Suprapubic skin (tissue), 4 donors: ENCODE results near the gene RASSF4. TPM values are rescaled to one million over a fixed set of nuclear protein-coding genes. Genes with fewer than 3 reads are reported as not detected.

Source experiments
- DNase-seq, 2 donors: peaks; one replicate each; pipeline ENCODE4 v3.0.0-alpha.2; 2019; ENCODE audit warnings: low spot score in 2 of 2
- H3K27ac ChIP-seq: fragments of 200-600 bp; sonication (generic); one replicate; pipeline ENCODE4 v1.5.1; 2019
- H3K27me3 ChIP-seq: fragments of 200-600 bp; sonication (generic); one replicate; pipeline ENCODE4 v1.5.1; 2019
- H3K36me3 ChIP-seq: fragments of 200-600 bp; sonication (generic); one replicate; pipeline ENCODE4 v1.5.1; 2019
- H3K4me1 ChIP-seq: fragments of 200-600 bp; sonication (generic); one replicate; pipeline ENCODE4 v1.5.1; 2019
- H3K4me3 ChIP-seq: fragments of 200-600 bp; sonication (generic); one replicate; pipeline ENCODE4 v1.5.1; 2019; ENCODE audit warnings: mild to moderate bottlenecking
- H3K9me3 ChIP-seq: fragments of 200-600 bp; sonication (generic); one replicate; pipeline ENCODE4 v1.5.1; 2019
- EP300 ChIP-seq: sonication (generic); formaldehyde crosslinking; IDR thresholded peaks from one replicate; pipeline ENCODE4 v1.6.1; 2017; ENCODE audit warnings: antibody characterized with exemption
- POLR2A ChIP-seq, 2 donors: fragments of 450-650 bp; IDR thresholded peaks; one replicate each; pipeline ENCODE4 v1.6.1; 2017; ENCODE audit warnings: antibody characterized with exemption in 2 of 2, mild to moderate bottlenecking in 2 of 2, moderate library complexity in 2 of 2
- POLR2AphosphoS5 ChIP-seq, 3 donors: sonication (generic); formaldehyde crosslinking; IDR thresholded peaks; one replicate each; pipeline ENCODE4 v1.6.1; 2017; ENCODE audit warnings: antibody characterized with exemption in 3 of 3
- WGBS: methylation state at CpG from one replicate; pipeline ENCODE4 v1.1.5; 2018; 5-methylcytosine and 5-hydroxymethylcytosine counted together
- total RNA-seq, 4 donors: library from RNA; depleted of rRNA; stranded (reverse); fragments of >200 nt; gene quantifications; one replicate each; pipeline ENCODE4 v1.1.0, GENCODE V29; 2016
- TF ChIP-seq, protein P1 (sequence below), 2 donors: fragments of 200-600 bp in 1 of 2; fragments of 450-650 bp in 1 of 2; sonication (generic) in 1 of 2; IDR thresholded peaks; one replicate each; pipeline ENCODE4 v1.5.1; 2016 to 2019; ENCODE audit warnings: antibody characterized with exemption in 2 of 2, mild to moderate bottlenecking in 1 of 2, moderate library complexity in 1 of 2

The RASSF4 gene
- total RNA-seq, 4 donors from 2014 or later = 4.4 to 23.3 (median 12.9) TPM

DNA sequence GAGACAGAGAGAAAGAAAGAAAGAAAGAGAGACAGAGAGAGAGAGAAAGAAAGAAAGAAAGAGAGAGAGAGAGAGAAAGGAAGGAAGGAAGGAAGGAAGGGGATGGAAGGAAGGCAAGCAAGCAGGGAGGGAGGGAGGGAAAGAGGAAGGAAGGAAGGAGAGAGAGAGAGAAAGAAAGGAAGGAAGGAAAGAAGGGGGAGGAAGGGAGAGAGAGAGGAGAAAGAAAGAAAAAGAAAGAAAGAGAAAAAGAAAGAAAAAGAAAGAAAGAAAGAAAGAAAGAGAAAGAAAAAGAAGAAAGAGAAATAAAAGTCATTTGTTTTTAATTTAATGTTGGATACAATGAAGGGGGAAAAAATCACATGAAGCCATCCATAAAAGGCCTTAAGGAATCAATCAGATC, 4.6 kb upstream of the RASSF4 start:
- no peak for DNase-seq
- no peaks in the 10 kb centered on the region for H3K9me3 ChIP-seq
- TF ChIP-seq, protein P1, sequence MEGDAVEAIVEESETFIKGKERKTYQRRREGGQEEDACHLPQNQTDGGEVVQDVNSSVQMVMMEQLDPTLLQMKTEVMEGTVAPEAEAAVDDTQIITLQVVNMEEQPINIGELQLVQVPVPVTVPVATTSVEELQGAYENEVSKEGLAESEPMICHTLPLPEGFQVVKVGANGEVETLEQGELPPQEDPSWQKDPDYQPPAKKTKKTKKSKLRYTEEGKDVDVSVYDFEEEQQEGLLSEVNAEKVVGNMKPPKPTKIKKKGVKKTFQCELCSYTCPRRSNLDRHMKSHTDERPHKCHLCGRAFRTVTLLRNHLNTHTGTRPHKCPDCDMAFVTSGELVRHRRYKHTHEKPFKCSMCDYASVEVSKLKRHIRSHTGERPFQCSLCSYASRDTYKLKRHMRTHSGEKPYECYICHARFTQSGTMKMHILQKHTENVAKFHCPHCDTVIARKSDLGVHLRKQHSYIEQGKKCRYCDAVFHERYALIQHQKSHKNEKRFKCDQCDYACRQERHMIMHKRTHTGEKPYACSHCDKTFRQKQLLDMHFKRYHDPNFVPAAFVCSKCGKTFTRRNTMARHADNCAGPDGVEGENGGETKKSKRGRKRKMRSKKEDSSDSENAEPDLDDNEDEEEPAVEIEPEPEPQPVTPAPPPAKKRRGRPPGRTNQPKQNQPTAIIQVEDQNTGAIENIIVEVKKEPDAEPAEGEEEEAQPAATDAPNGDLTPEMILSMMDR (IDR thresholded peaks at IDR 0.05) = no peak
- TF ChIP-seq EP300 = no peak
- TF ChIP-seq POLR2AphosphoS5 (IDR thresholded peaks at IDR 0.05) = no peak
- no peak for TF ChIP-seq POLR2A (IDR thresholded peaks at IDR 0.05)
- H3K4me3 ChIP-seq = no peak overlapping the region
- H3K27ac ChIP-seq = peak overlapping the region; percentile 28
- H3K27me3 ChIP-seq = no peaks in the 10 kb centered on the region
- peaks cover 4% of the 10 kb centered on the region for H3K36me3 ChIP-seq
- peaks cover 29% of the 10 kb centered on the region for H3K4me1 ChIP-seq

DNA sequence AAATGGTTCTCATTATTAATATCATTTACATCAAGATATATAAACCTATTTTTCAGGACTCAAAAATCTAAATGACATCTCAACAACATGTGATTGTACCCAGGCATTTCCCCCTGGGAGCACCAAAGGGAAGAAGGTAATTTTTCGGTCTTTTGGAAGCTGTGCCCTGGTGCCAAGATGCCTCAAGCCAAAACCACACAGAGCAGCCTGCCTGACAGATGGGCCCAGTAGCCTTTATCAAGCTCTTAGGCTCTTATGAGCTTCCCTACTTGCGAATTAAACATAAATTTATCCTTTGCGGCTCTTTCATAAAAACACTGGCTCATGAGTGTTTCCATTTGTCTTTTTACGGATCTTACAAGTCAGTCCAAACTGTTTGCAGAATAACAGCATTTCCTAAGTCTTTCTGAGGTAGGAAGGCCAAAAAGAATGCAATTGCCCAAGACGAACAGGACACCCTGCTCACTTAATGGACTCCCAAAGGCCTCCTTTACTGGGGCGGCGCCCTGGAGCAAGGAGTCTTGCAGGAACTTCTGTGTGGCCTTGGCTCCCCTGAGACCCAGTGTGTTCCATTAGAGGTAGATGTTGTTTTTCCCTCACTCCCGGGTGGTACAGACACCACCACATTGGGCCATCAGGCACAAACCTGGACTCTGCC, 4.1 kb upstream of the RASSF4 start:
- Histone ChIP-seq H3K4me1 (peaks cover 34% of the 10 kb centered on the region), H3K4me3 (no peak overlapping the region), H3K27ac (peak overlapping the region; percentile 28), H3K36me3 (peaks cover 4% of the 10 kb centered on the region), H3K27me3 (no peaks in the 10 kb centered on the region), H3K9me3 (no peaks in the 10 kb centered on the region)
- WGBS = 80% methylated on average over 8 of the region's 8 CpGs
- peak; percentile 89 to 92 for DNase-seq
- TF ChIP-seq POLR2AphosphoS5 (IDR thresholded peaks at IDR 0.05) = peak in 2 of 3 donors; percentile 50 to 66
- no peak for TF ChIP-seq EP300

DNA sequence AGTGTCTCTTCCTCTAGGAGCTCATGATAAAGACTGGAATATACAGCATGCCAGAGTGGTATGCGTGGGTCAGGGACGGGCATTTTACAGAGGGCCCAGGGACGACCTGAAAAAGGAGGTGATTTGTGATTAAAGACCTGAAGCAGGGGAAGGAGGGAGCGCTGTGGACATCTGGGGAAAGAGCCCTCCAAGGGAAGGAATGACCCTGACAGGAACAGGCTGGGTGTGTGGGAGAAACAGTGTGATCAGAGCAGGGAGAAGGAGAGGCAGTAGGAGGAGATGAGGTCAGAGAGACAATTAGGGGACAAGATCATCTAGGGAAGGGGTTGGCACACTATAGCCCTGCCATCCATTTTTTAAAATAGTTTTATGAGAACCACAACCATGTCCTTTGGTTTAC, 3.4 kb upstream of the RASSF4 start:
- Histone ChIP-seq H3K36me3 (peaks cover 4% of the 10 kb centered on the region), H3K27ac (peak overlapping the region; percentile 53), H3K4me3 (no peak overlapping the region), H3K4me1 (peaks cover 40% of the 10 kb centered on the region), H3K9me3 (no peaks in the 10 kb centered on the region), H3K27me3 (no peaks in the 10 kb centered on the region)
- peak in 1 of 2 donors; percentile 35 for DNase-seq
- TF ChIP-seq, protein P1 (IDR thresholded peaks at IDR 0.05) = no peak
- TF ChIP-seq POLR2AphosphoS5 (IDR thresholded peaks at IDR 0.05) = no peak
- TF ChIP-seq EP300 = no peak
- no peak for TF ChIP-seq POLR2A (IDR thresholded peaks at IDR 0.05)
- 95% methylated on average over 4 of the region's 4 CpGs for WGBS

- DNase-seq = peak in 1 of 2 donors; percentile 13
- H3K27me3 ChIP-seq = no peaks in the 10 kb centered on the region
- H3K4me1 ChIP-seq = peaks cover 48% of the 10 kb centered on the region
- peaks cover 4% of the 10 kb centered on the region for H3K36me3 ChIP-seq
- H3K9me3 ChIP-seq = no peaks in the 10 kb centered on the region
- H3K4me3 ChIP-seq = no peak overlapping the region
- TF ChIP-seq, protein P1 (IDR thresholded peaks at IDR 0.05) = no peak
- no peak for TF ChIP-seq POLR2A (IDR thresholded peaks at IDR 0.05)
- no peak for TF ChIP-seq EP300
- TF ChIP-seq POLR2AphosphoS5 (IDR thresholded peaks at IDR 0.05) = no peak
- WGBS = 95% methylated on average over 4 of the region's 4 CpGs
- H3K27ac ChIP-seq = peak overlapping the region; percentile 53
These were observed 2.6 kb upstream of the RASSF4 start for GRCh38 chr10:44956717-44957706.

- Histone ChIP-seq H3K27me3 (no peaks in the 10 kb centered on the region), H3K4me3 (peak overlapping the region; percentile 75), H3K9me3 (no peaks in the 10 kb centered on the region), H3K27ac (peak overlapping the region; percentile 85), H3K36me3 (peaks cover 4% of the 10 kb centered on the region), H3K4me1 (peaks cover 61% of the 10 kb centered on the region)
- DNase-seq = peak in 1 of 2 donors; percentile 45
- TF ChIP-seq POLR2AphosphoS5 (IDR thresholded peaks at IDR 0.05) (no peak), EP300 (no peak), POLR2A (IDR thresholded peaks at IDR 0.05) (no peak)
- TF ChIP-seq, protein P1 (IDR thresholded peaks at IDR 0.05) = no peak
- 15% methylated on average over 5 of the region's 5 CpGs for WGBS
These were observed 1.3 kb upstream of the RASSF4 start for GRCh38 chr10:44958196-44958897.
